Heart left ventricle (tissue), 13 donors: Measurements from ENCODE around the gene CASQ2.

Experiments used
- CTCF ChIP-seq, 12 donors: fragments of 200-600 bp; sonication (generic) in 4 of 12; IDR thresholded peaks; one replicate each; pipeline versions ENCODE4 v1.5.0 to v1.8.0; 2018 to 2022; ENCODE audit warnings: antibody characterized with exemption in 12 of 12, mild to moderate bottlenecking in 5 of 12
- POLR2A ChIP-seq, 2 donors: fragments of 450-650 bp; IDR thresholded peaks; one replicate each; pipeline ENCODE4 v1.6.1; 2017; ENCODE audit warnings: antibody characterized with exemption in 2 of 2, mild to moderate bottlenecking in 2 of 2, moderate library complexity in 2 of 2
- donor health status: ischemic (EF 13 %, LVEDD 7.1; RV severe dilation, severe dysfunction).
- donor health status: DM: no; HTN: yes; CAD: no.
- donor health status: DM: no; HTN: no; CAD: no.
- donor health status: ischemic (EF 25% LVEDD 6.9; RV normal size, moderate dysfunction).
- donor health status: ischemic (EF 25% LVEDD 5.7; RV mildly dilated, moderate dysfunction).
- donor health status: ischemic (EF 35%, LVEDD 5.7; RV mildly dilated, moderate dysfunction).
- donor health status: nonischemic (EF 11% LVEDD 7.7; RV severe dilation, severe dysfunction).
- donor health status: DM: yes; HTN: yes; CAD: no.
- donor health status: PGD.
- donor health status: ischemic (EF 29% LVEDD 5.4; RV normal size, mild dysfunction).
- donor health status: nonischemic (EF 23%, LVEDD 6.1; RV moderate dilation, normal function).

- TF ChIP-seq CTCF (IDR thresholded peaks at IDR 0.05) (no peak), POLR2A (IDR thresholded peaks at IDR 0.05) (no peak)
Observed at GRCh38 chr1:115668579-115668978, 99.9 kb downstream of the CASQ2 start.
